SKM-1 (cell line): ENCODE data around the gene DYRK3.
"Not testable (repeated sequence)": the region's sequence is repeated elsewhere in the genome, so short reads cannot be mapped to it uniquely, and the experiment has no call there.

Experiments
- DNase-seq: peaks from one replicate; lab custom pipeline; 2025; ENCODE audit not compliant: unreplicated experiment; lab: John Stamatoyannopoulos, UW

The DYRK3 gene

DNA sequence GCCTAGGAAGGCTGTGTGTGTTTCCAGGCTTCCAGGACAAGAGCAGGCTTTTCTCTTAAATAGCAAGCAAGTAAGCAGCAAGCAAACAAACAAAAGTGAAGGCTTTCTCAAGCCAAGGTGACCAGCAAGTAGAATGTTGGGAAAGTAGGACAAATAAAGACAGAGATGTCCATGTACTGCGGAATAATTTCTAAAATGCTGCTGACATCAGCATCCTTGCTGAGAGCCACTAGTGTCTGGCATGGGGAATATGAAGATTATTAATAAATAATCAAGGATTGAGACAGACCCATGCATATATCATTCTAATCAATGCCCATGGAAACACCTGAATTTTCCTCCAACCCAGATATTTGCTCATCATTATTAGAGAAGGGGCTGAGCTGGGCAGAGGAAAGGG lies 6.4 kb upstream of the DYRK3 start:
- no peak for DNase-seq

GRCh38 chr1:206631085-206631509 lies 4.2 kb upstream of the DYRK3 start:
- DNase-seq, result peak; percentile 68

- DNase-seq, result no peak
Observed at GRCh38 chr1:206633708-206634121, 1.6 kb upstream of the DYRK3 start.

GRCh38 chr1:206634365-206635079 lies 814 bp upstream of the DYRK3 start:
- DNase-seq, result peak; percentile 87

GRCh38 chr1:206635978-206636345 lies 626 bp downstream of the DYRK3 start:
- DNase-seq, result no peak

DNA sequence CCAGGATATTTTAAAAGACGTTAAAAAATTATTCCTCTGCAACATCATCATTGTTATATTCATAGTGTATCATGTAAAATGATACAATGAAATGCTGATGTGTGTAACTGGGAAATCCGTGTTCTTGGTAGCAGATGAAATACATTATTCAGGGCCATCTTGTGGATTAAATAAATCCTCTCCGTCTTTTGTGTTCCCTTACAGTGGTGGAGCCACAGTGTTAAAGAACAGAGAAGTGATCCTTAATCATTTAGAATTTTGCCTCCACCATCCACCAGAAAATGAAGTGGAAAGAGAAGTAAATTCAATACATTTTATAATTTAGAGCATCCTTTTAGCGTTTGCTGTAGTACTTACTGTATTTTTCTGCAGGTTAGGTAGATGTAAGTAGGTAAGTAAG lies 1.3 kb downstream of the DYRK3 start:
- no peak for DNase-seq

DNA sequence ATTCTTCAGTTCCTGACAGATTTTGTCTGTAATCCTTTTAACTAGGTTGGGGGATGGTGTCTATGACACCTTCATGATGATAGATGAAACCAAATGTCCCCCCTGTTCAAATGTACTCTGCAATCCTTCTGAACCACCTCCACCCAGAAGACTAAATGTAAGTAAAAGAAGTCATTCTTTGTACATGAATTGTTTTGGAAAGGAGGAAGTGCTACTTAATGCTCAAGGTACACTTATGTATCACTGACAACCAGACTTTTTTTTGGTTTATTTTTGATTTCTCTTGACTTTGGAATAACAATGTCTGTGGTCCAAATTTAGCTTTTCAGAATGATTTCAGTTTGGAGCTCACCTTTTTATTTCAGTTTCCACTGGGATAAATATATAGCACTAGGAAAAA lies 2.3 kb downstream of the DYRK3 start:
- no peak for DNase-seq

DNA sequence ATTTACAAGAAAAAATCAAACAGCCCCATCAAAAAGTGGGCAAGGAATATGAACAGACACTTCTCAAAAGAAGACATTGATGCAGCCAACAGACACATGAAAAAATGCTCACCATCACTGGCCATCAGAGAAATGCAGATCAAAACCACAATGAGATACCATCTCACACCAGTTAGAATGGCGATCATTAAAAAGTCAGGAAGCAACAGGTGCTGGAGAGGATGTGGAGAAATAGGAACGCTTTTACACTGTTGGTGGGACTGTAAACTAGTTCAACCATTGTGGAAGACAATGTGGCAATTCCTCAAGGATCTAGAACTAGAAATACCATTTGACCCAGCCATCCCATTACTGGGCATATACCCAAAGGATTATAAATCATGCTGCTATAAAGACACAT lies 6.7 kb downstream of the DYRK3 start:
- DNase-seq, result not testable (repeated sequence)

DNA sequence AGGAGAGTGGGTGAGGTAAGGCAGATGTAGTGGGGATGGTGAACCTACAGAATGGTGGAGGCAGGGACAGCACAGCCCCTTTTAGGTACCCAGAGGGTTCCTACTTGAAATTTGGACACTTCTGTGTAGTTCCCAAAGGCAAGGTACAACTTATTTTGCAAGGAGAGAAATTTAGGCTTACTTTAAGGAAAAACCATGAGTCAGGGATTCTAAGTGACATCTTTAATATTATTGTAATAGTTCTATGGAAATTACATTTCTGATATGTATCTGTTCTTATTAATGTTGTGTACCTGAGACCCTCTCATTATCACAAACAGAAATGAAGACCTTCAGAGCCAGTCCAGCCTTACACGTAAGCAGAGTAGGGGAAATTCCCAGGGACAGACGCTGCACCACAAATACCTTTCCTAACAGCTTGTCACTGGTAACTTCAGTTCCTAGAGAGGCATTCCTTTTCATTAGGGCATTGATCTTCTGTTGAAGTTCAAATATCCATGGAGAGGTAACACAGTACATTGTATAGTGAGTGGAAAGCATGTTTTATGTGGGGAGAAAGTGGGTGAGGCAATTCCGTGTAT lies 7.9 kb downstream of the DYRK3 start:
- DNase-seq, result no peak

DNA sequence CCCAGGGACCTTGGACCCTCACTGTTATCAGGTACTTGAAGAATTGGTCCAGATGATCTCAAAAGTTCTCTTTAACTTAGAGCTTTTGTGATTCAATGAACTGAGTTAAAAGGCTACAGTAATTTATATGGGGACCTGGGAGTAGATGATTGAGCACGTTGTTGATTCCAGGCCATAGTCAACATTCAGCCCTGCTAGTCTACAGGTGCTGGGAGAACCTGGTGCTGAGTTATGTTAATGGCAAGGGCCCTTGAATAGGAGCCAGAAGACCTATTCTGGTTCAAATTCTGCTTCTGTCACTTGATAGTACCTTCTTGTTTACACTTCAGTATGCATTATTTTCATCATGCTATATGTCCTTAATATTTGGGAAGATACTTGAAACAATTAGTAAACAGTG lies 11.2 kb downstream of the DYRK3 start:
- no peak for DNase-seq

DNA sequence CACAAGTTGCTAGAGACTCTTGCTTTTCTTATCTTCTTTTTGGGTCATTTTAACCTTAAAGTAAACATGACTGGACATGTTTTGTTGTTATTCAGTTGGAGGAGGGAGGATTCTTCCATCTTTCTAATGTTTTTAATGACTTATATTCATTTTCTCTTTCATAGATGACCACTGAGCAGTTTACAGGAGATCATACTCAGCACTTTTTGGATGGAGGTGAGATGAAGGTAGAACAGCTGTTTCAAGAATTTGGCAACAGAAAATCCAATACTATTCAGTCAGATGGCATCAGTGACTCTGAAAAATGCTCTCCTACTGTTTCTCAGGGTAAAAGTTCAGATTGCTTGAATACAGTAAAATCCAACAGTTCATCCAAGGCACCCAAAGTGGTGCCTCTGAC lies 11.9 kb downstream of the DYRK3 start:
- DNase-seq, result no peak

DNA sequence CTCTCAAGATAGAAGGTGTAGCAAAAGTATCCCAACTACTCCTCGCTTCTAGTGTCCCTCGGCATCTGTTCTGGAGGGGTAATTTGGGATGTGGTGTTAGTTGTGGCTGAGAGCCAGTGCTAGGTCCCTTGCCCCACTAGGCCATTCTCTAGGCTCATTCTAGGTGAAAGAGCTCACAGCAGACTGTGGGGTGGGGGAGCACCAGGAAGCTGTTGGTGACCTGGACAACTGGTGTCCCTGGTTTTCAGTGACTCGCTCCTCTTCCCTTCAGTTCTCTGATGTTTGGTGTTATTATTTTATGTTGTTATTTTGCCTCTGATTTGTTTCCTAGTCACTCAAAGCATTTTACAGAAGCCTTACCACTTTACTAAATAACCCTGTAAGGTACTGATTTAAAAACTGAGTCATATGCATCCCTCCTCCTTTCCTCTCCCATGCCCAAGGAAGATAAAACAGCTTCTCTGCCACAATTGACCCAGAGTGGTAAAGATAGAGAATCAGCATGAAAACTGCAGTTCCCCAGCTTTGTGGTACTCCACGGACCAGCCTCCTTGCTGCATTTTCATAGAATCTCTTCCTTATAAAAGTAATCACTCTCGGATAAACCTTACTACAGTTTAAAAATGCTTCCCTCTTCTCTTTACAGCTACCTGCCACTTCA lies 14.1 kb downstream of the DYRK3 start:
- DNase-seq, result no peak

DNA sequence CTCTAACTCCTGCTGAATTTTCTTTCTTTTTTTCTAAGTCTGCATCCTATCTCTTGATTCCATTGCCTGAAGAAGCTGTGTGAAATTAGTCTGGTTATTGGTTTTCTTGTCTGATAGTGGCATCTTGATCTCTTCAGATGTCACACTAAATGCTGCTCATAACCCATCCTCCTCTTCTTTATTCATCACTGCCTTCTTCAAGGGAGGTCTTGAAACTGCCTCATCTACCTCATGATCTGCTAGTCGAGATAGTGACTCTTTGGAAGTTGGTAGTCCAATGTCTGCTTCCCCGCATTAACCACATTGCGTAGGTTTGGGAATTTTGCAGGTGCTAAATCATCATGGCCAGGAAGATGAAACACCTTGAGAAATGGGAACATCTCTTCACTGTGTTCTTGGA lies 15.7 kb downstream of the DYRK3 start:
- no peak for DNase-seq

DNA sequence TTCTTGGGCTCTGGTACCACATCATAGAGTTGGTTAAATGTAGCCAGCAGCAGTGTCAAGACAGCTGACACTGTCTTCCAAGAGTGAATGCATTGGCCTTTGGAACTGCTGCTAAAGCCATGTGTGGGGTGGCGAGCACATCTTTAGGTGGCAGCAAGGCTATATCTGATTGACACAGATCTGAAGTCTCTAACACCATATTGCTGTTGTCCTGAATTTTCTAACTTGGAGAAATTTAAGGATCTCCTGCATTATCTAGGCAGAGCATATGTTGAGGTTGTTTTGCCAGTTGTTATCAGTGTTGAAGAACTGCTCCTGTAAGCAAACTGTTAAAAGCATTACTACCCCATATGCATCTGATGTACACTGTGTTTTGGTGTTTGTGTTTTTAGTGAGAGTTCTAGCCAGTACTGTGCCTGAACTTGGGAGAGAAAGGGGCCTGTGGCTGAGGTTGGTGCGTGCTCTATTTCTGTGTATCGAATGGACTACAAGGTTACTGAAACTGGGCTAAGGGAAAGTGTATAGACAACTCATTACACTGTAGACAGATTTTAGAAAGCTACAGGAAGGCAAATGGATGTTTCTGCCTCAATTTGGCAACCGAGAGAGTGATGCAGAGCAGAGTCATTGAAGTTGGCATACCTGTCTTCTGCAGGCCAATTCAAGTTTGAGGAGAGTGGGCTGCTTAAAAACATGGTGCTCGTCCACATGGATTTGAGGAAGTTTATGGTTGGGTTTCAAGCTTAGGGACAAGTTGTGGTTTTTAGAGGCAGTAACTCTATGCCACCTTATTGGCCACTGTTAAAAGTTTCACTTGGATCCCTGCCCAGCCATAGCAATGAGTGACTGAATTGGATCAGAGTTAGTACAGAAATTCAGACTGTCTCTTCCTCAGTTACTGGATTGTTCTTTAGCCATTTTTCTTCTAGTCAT lies 16.9 kb downstream of the DYRK3 start:
- DNase-seq, result no peak

- no peak for DNase-seq
Observed at GRCh38 chr1:206653715-206654459, 18.6 kb downstream of the DYRK3 start.

DNA sequence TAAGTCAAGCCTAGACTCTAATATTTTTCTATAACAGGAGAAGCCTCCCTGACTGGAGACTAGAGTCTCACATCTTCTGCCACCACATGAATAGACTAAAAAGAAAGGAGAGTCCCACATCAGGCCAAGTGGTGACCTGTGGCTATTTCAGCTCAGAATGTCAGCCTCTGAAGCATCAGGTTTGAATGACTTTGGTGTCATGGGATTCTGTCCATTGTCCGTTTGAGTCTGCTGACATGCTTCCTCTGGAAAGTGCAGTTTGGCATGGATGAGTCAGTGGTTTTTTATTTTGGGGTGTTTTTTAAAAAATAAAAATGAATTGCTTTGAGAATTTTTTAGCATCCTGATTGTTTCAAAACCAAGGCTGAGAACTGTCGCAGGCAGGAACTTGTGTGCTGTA lies 19.5 kb downstream of the DYRK3 start:
- DNase-seq, result no peak

GRCh38 chr1:206655471-206655882 lies 20.1 kb downstream of the DYRK3 start:
- DNase-seq, result no peak

GRCh38 chr1:206656936-206657335 lies 21.6 kb downstream of the DYRK3 start:
- DNase-seq, result no peak

DNA sequence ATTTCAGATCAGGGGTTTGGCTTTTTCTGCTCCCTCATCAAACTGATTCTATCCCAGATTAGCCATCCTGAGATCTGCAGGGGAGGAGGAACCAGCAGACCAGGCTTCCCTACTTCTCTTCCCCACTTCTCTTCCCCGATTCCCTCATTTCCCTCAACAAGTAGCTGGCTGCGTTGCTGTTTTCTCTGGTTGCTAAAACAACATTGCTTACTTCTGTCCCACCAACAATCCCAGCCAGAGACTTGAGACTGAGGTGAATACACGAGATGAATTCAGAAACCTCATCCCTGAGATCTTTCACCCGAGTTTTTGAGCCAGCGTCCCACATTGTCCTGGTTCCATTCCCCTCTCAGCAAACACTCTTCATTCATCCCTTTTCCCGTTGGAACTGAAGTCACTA lies 22.4 kb downstream of the DYRK3 start:
- DNase-seq, result no peak

DNA sequence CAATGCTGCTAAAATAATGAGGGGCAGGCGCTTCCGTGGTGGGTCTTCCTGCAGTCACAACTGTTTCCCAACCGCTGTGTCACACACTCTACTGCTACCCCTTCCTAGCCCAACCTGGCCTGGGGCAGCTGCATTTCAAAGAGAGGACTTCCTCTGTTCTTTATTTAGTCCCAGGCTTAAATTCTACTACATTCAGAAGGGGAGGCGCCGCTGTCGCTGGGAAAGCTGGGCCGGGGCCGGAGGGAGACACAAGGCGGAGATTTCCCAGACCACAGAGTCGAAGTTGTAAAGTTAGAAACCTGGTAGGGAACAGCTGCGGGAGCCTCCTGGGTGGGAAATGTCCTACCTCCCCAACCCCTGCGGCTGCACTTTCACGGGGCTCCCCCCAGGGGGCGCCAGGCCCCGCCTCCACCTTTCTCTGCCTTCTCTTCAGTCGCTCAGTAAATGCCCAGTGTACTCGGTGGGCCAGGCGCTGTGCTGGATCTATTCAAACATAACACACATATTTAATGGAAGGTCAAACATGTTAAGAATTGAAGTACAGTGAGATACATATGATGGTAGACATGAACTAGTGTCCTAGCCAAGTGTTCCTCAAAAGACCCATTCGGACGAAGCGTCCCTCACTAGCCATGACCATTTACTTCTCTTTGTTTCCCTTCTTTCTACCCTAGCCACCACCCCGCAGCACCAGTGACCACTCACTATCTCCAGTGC lies 23.1 kb downstream of the DYRK3 start:
- DNase-seq, result peak; percentile 72
